Breast epithelium (tissue), 4 donors: Measurements from ENCODE around the gene RIC8A. TPM values are rescaled to one million over a fixed set of nuclear protein-coding genes. Genes with fewer than 3 reads are reported as not detected.

Experiments used
- DNase-seq, 2 donors: peaks; one replicate each; pipeline ENCODE4 v3.0.0-alpha.2; 2019; ENCODE audit warnings: low spot score in 2 of 2
- H3K27ac ChIP-seq, 2 donors: fragments of 200-600 bp; sonication (generic) in 1 of 2; one replicate each; pipeline ENCODE4 v1.5.1; 2016 to 2019; ENCODE audit warnings: mild to moderate bottlenecking in 1 of 2
- H3K27me3 ChIP-seq, 2 donors: fragments of 200-600 bp; sonication (generic) in 1 of 2; one replicate each; pipeline versions ENCODE4 v1.5.1 to v1.6.0; 2017 to 2019; ENCODE audit warnings: control low read depth in 1 of 2, mild to moderate bottlenecking in 1 of 2
- H3K36me3 ChIP-seq: fragments of 200-600 bp; one replicate; pipeline ENCODE4 v1.5.1; 2019
- H3K4me1 ChIP-seq, 2 donors: fragments of 200-600 bp; sonication (generic); one replicate each; pipeline ENCODE4 v1.5.1; 2016 to 2019; ENCODE audit warnings: control low read depth in 1 of 2
- H3K4me3 ChIP-seq, 3 donors: fragments of 200-600 bp; sonication (generic); 1 replicate in 2 of 3; 2 replicates in 1 of 3; pipeline ENCODE4 v1.5.1; 2016 to 2019; ENCODE audit warnings: mild to moderate bottlenecking in 3 of 3, moderate library complexity in 2 of 3
- H3K9me3 ChIP-seq, 2 donors: fragments of 200-600 bp; sonication (generic) in 1 of 2; one replicate each; pipeline ENCODE4 v1.5.1; 2016 to 2019; ENCODE audit warnings: control low read depth in 1 of 2
- CTCF ChIP-seq, 3 donors: fragments of 450-650 bp; IDR thresholded peaks; one replicate each; pipeline ENCODE4 v1.5.1; 2016 to 2017; ENCODE audit warnings: antibody characterized with exemption in 3 of 3, mild to moderate bottlenecking in 3 of 3, moderate library complexity in 3 of 3
- POLR2A ChIP-seq: fragments of 450-650 bp; IDR thresholded peaks from one replicate; pipeline ENCODE4 v1.6.1; 2016; ENCODE audit warnings: antibody characterized with exemption, mild to moderate bottlenecking, moderate library complexity
- POLR2AphosphoS5 ChIP-seq, 3 donors: sonication (generic); formaldehyde crosslinking; IDR thresholded peaks; one replicate each; pipeline ENCODE4 v1.6.1; 2017; ENCODE audit warnings: antibody characterized with exemption in 3 of 3
- intact Hi-C: fragments of 100-400 bp; cut with DNase I; formaldehyde crosslinking; loops from one replicate; pipeline ENCODE4 v1.15.1; 2023; ENCODE audit warnings: low total_unique reads
- total RNA-seq, 3 donors: library from RNA; depleted of rRNA; stranded (reverse); fragments of >200 nt; gene quantifications; one replicate each; pipeline ENCODE4 v1.1.0, GENCODE V29; 2016

RIC8A gene
- total RNA-seq, 3 donors from 2014 or later = 76.5 to 90.8 (median 77.0) TPM

GRCh38 chr11:253886-254270 is 46.4 kb downstream of the RIC8A start:
- no peaks in the 10 kb centered on the region for H3K9me3 ChIP-seq
- no peaks in the 10 kb centered on the region for H3K27me3 ChIP-seq
- H3K4me1 ChIP-seq = no peaks in the 10 kb centered on the region
- no peak for DNase-seq
- H3K27ac ChIP-seq = no peak overlapping the region
- no peak overlapping the region for H3K4me3 ChIP-seq
- H3K36me3 ChIP-seq = peaks cover 2% of the 10 kb centered on the region
- TF ChIP-seq CTCF (IDR thresholded peaks at IDR 0.05) = no peak
- TF ChIP-seq POLR2A = no peak
- TF ChIP-seq POLR2AphosphoS5 (IDR thresholded peaks at IDR 0.05) = no peak
- intact Hi-C loops = loop anchor here (2.0 kb wide), 1 partner anchor 35 kb away; the partner anchor contains the start of gene PGGHG

- TF ChIP-seq POLR2AphosphoS5 (IDR thresholded peaks at IDR 0.05) = no peak
- no peak for TF ChIP-seq POLR2A
- no peak for TF ChIP-seq CTCF (IDR thresholded peaks at IDR 0.05)
- H3K4me3 ChIP-seq = no peak overlapping the region
- no peak overlapping the region for H3K27ac ChIP-seq
- H3K4me1 ChIP-seq = no peaks in the 10 kb centered on the region
- H3K27me3 ChIP-seq = no peaks in the 10 kb centered on the region
- H3K9me3 ChIP-seq = no peaks in the 10 kb centered on the region
- DNase-seq = no peak
- intact Hi-C loops = no loop called here
- no peaks in the 10 kb centered on the region for H3K36me3 ChIP-seq
Observed at GRCh38 chr11:255176-255575, 47.7 kb downstream of the RIC8A start.

GRCh38 chr11:255816-256215 is 48.3 kb downstream of the RIC8A start:
- H3K27me3 ChIP-seq = no peaks in the 10 kb centered on the region
- no peak overlapping the region for H3K27ac ChIP-seq
- H3K36me3 ChIP-seq = no peaks in the 10 kb centered on the region
- intact Hi-C loops = no loop called here
- TF ChIP-seq POLR2AphosphoS5 (IDR thresholded peaks at IDR 0.05) = no peak
- DNase-seq = no peak
- H3K9me3 ChIP-seq = no peaks in the 10 kb centered on the region
- H3K4me3 ChIP-seq = no peak overlapping the region
- H3K4me1 ChIP-seq = no peaks in the 10 kb centered on the region

- intact Hi-C loops = no loop called here
- TF ChIP-seq CTCF (IDR thresholded peaks at IDR 0.05) = no peak
- TF ChIP-seq POLR2AphosphoS5 (IDR thresholded peaks at IDR 0.05) = no peak
- no peak for TF ChIP-seq POLR2A
- H3K9me3 ChIP-seq = no peaks in the 10 kb centered on the region
- no peaks in the 10 kb centered on the region for H3K27me3 ChIP-seq
- no peak overlapping the region for H3K27ac ChIP-seq
- no peak overlapping the region for H3K4me3 ChIP-seq
- H3K4me1 ChIP-seq = no peaks in the 10 kb centered on the region
- no peaks in the 10 kb centered on the region for H3K36me3 ChIP-seq
- no peak for DNase-seq
Observed at GRCh38 chr11:256952-257737, 49.6 kb downstream of the RIC8A start.

GRCh38 chr11:257766-258493 is 50.4 kb downstream of the RIC8A start:
- Histone ChIP-seq H3K4me3 (no peak overlapping the region), H3K4me1 (no peaks in the 10 kb centered on the region), H3K27me3 (no peaks in the 10 kb centered on the region), H3K9me3 (no peaks in the 10 kb centered on the region), H3K27ac (no peak overlapping the region), H3K36me3 (no peaks in the 10 kb centered on the region)
- no peak for DNase-seq
- intact Hi-C loops = no loop called here
- TF ChIP-seq POLR2AphosphoS5 (IDR thresholded peaks at IDR 0.05) = no peak
- peak in 1 of 3 donors; percentile 26 for TF ChIP-seq CTCF (IDR thresholded peaks at IDR 0.05)
- TF ChIP-seq POLR2A = no peak
